RWPE1 (cell line): ENCODE measurements around the gene SCARF2.
"Not testable (repeated sequence)": the region's sequence is repeated elsewhere in the genome, so short reads cannot be mapped to it uniquely, and the experiment has no call there.

Experiments used
- CTCF ChIA-PET: fragments of 350-600 bp; sonication (Branson Sonifier 250); formaldehyde crosslinking; extraction: SDS; loops from one replicate; lab custom pipeline; 2021; lab: Yijun Ruan, JAX
- POLR2A ChIA-PET: fragments of 400-600 bp; formaldehyde crosslinking; extraction: SDS; loops from one replicate; lab custom pipeline; 2020; ENCODE audit warnings: antibody characterized with exemption; ENCODE audit not compliant: low non-redundant PET; lab: Yijun Ruan, JAX
- DNase-seq: peaks from one replicate; pipeline ENCODE4 v3.0.0; 2012; ENCODE audit warnings: low spot score
- H3K27ac ChIP-seq: fragments of 450-650 bp; 2 replicates; pipeline ENCODE4 v1.5.1; 2017
- CTCF ChIP-seq: fragments of 450-650 bp; conservative IDR thresholded peaks from 2 replicates; pipeline ENCODE4 v1.5.1; 2017; ENCODE audit warnings: low read depth, mild to moderate bottlenecking

The SCARF2 gene

DNA sequence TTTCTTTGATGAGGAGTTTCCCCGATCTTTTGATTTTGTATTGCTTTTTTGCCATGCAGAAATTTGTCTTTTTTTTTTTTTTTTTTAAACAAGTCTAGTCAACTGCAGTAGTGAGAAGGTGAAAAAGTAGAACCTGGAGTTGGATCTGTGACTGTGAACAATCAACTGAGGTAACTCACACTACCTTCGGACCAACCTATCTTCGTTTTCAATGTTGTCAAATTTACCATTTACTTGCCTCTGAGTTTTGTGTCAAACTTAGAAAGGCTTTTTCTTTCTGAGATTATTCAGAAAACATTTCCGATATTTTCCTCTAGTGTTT, 37.5 kb upstream of the SCARF2 start:
- H3K27ac ChIP-seq: no peak overlapping the region
- ChIA-PET POLR2A (no interaction called here), CTCF (no interaction called here)
- DNase-seq: no peak
- no peak for TF ChIP-seq CTCF

DNA sequence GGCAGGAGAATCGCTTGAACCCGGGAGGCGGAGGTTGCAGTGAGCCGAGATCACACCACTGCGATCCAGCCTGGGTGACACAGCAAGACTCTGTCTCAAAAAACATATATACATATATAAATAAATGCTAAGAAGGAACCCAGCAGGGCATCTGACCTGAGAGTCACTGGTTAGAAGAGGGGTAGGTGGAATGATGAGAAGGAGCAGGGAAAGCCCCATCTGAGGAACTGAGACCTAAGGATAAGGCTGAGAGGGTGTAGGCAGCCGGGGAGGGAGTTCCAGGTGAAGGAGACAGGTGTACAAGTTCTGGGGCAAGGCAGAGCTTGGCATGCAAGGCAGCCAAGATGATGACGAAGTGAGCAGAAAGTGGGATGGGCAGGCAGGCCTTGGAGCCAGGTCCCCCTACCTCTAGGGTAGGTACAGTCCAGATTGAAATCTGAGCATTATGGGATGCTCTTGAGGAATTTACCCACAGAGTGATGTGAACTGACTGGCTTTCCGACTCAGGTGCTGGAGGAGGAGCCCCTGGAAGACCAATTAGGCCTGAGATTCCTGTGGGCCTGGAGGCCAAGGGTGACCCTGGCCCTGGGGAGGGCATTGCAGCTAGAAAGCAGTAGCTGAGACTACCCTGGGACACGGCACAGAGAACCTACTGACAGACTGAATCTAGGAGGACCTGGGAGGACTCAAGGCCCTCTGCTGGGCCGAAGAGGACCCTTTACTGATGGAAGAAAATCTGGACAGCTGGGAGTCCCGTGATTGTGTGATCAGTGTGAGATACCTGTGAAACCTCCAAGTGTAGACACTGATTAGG, 35.2 kb upstream of the SCARF2 start:
- 0 out of 2 replicates have a peak overlapping the region, but pooled peaks have one; percentile 10 for H3K27ac ChIP-seq
- POLR2A ChIA-PET: no interaction called here
- CTCF ChIA-PET: no interaction called here
- no peak for DNase-seq
- TF ChIP-seq CTCF: no peak

DNA sequence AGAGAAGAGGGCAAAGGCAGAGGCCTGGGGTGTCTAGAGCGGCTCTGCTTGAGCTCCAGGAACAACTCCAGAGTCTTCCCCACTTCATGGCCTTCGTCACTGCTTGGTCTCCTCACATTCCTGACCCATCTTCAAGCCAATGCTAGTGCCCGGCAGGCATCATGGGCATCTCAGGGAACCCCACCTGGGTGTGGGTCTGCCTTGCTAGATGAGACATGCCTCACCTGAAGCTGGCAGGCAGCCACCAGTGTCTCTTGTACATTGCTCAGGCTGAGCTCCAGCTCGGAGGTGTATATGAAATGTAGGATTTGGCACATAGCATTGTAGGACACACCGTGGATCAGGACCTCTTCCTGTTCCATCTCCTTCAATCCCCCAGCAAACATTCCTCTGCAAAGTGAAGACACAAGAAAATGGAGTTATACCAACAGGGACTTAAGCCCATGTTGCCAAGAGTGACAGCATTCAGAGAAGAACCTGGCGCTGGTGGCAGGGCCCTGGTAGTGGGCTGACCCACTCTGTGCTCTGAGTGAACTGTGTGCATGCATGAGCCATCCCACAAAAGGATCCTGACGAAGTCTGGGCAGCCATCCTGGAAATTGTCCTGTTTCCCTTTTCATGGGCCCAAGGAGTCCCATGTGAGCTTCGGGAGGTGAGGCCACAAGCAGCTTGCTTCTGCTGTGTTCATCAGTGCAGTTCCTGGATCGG, 33.7 kb upstream of the SCARF2 start:
- POLR2A ChIA-PET: no interaction called here
- peak overlapping the region; percentile 2; the same call in 1 of the 2 replicates for H3K27ac ChIP-seq
- CTCF ChIA-PET: interaction anchor here (0.5 kb wide), 1 partner anchor 10 kb away, joined by 4 read pairs; no protein-coding TSS in a partner anchor
- no peak for TF ChIP-seq CTCF
- DNase-seq: no peak

DNA sequence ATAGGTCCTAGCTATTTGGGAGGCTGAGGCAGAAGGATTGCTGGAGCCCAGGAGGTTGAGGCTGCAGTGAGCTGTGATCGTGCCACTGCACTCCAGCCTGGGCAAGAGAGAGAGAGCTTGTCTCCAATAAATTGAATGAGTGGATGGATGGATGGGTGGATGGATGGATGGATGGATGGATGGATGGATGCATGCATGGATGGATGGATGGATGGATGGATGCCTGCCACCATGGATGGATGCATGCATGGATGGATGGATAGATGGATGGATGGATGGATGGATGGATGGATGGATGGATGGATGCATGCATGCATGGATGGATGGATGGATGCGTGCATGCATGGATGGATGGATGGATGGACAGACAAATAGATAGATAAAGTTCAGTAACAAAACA, 32.9 kb upstream of the SCARF2 start:
- CTCF ChIA-PET, POLR2A ChIA-PET, H3K27ac ChIP-seq, DNase-seq: not testable (repeated sequence)

DNA sequence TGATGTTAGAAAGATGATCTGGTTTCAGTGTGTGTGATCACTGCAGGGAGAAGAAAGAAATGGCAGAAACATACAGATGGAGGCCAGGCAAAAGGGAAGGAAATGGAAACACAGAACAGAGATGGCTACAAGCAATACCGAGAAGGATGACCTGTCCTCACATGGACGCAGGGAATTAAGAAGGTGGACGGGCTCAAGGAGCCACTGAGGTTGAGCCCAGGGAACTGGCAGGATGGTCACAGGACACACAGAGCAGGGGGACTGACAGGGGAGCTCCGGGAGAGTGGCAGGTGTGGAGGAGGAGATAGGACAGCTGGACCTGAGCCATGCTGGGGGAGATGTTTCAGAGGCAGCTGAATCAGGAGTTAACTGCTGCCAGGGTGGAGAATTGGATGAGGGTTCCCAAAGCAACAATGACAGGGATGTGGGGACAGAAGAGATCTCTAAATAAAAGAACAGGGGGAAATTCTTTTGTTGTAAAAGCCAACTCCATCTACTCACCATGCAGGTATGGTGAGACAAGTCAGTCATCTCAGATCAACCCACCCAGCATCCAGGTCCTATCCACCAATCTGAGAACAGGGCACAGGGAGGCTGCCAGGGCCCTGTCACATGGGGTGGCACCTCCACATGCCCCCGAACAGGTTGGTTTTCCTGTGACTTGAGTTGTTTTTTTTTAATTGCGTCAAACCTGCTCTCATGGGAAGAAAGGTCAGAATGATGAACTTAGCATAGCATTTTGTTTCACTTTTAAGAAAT, 31.7 kb upstream of the SCARF2 start:
- ChIA-PET POLR2A (no interaction called here), CTCF (no interaction called here)
- no peak overlapping the region for H3K27ac ChIP-seq
- DNase-seq: no peak
- TF ChIP-seq CTCF: no peak

- no peak overlapping the region for H3K27ac ChIP-seq
- no peak for DNase-seq
- TF ChIP-seq CTCF: no peak
- ChIA-PET CTCF (interaction anchor here (0.7 kb wide), 1 partner anchor 98 kb away, joined by 3 read pairs; no protein-coding TSS in a partner anchor), POLR2A (no interaction called here)
These were observed 29.2 kb upstream of the SCARF2 start for GRCh38 chr22:20466659-20467379.
